Prostate gland (tissue), 2 donors: Measurements from ENCODE around the gene CREM.

ENCODE experiments used
- CTCF ChIP-seq, 4 experiments: fragments of 200-600 bp in 2 of 4; fragments of 450-650 bp in 2 of 4; sonication (generic) in 2 of 4; IDR thresholded peaks; 1 replicate in 3 of 4; 2 replicates in 1 of 4; pipeline ENCODE4 v1.5.1; 2016 to 2019; ENCODE audit warnings: antibody characterized with exemption in 4 of 4, mild to moderate bottlenecking in 2 of 4, moderate library complexity in 2 of 4
- POLR2A ChIP-seq: fragments of 450-650 bp; IDR thresholded peaks from one replicate; pipeline ENCODE4 v1.6.1; 2016; ENCODE audit warnings: antibody characterized with exemption, mild to moderate bottlenecking

GRCh38 chr10:35213699-35214098 lies 87.1 kb downstream of the CREM start:
- TF ChIP-seq CTCF (IDR thresholded peaks at IDR 0.05), result no peak
- TF ChIP-seq POLR2A, result no peak
